Brain microvascular endothelial cell (primary cell): ENCODE results near the gene SCN3A.

ENCODE experiments used
- DNase-seq: peaks from one replicate; pipeline ENCODE4 v3.0.0-alpha.2; 2020
- H3K27ac ChIP-seq: fragments of 250-450 bp; sonication (Bioruptor Pico); 2 replicates; pipeline ENCODE4 v1.5.1; 2020; ENCODE audit warnings: mild to moderate bottlenecking, moderate library complexity
- H3K27me3 ChIP-seq: fragments of 250-450 bp; sonication (Bioruptor Pico); replicated peaks from 2 replicates; pipeline ENCODE4 v1.5.1; 2020; ENCODE audit warnings: mild to moderate bottlenecking
- H3K36me3 ChIP-seq: fragments of 250-450 bp; sonication (Bioruptor Pico); replicated peaks from 2 replicates; pipeline ENCODE4 v1.5.1; 2020; ENCODE audit warnings: mild to moderate bottlenecking
- H3K4me3 ChIP-seq: 2 replicates; pipeline ENCODE4 v1.5.1; 2011; ENCODE audit warnings: low read depth, mild to moderate bottlenecking, control low read depth, low read length, moderate library complexity
- CTCF ChIP-seq: IDR thresholded peaks from 2 replicates; pipeline ENCODE4 v1.5.1; 2011; ENCODE audit warnings: low read depth, mild to moderate bottlenecking, moderate library complexity, low read length, control low read depth, inconsistent platforms; ENCODE audit errors: missing control alignments
- in situ Hi-C: cut with HindIII; loops from 2 replicates; pipeline ENCODE4 v1.10.0; 2017; ENCODE audit warnings: low sequenced_read_pairs, low pct_ligation_motif_present

The SCN3A gene

GRCh38 chr2:165191096-165191728 lies 12.6 kb downstream of the SCN3A start:
- DNase-seq, result no peak
- H3K4me3 ChIP-seq, result no peak overlapping the region
- in situ Hi-C loops, result no loop called here
- H3K27ac ChIP-seq, result no peak overlapping the region
- no peaks in the 10 kb centered on the region for H3K27me3 ChIP-seq
- TF ChIP-seq CTCF, result no peak
- no peaks in the 10 kb centered on the region for H3K36me3 ChIP-seq

GRCh38 chr2:165185633-165186032 lies 18.2 kb downstream of the SCN3A start:
- in situ Hi-C loops, result no loop called here
- no peaks in the 10 kb centered on the region for H3K36me3 ChIP-seq
- no peak overlapping the region for H3K27ac ChIP-seq
- no peak for TF ChIP-seq CTCF
- DNase-seq, result no peak
- no peaks in the 10 kb centered on the region for H3K27me3 ChIP-seq
- no peak overlapping the region for H3K4me3 ChIP-seq

- TF ChIP-seq CTCF, result no peak
- no peak overlapping the region for H3K4me3 ChIP-seq
- no peaks in the 10 kb centered on the region for H3K36me3 ChIP-seq
- in situ Hi-C loops, result no loop called here
- H3K27me3 ChIP-seq, result no peaks in the 10 kb centered on the region
- no peak for DNase-seq
- no peak overlapping the region for H3K27ac ChIP-seq
Observed at GRCh38 chr2:165182029-165182428, 21.8 kb downstream of the SCN3A start.

GRCh38 chr2:165176780-165177179 lies 27.1 kb downstream of the SCN3A start:
- no peak for TF ChIP-seq CTCF
- H3K36me3 ChIP-seq, result no peaks in the 10 kb centered on the region
- in situ Hi-C loops, result no loop called here
- no peak for DNase-seq
- no peak overlapping the region for H3K4me3 ChIP-seq
- H3K27me3 ChIP-seq, result no peaks in the 10 kb centered on the region
- no peak overlapping the region for H3K27ac ChIP-seq

- no peaks in the 10 kb centered on the region for H3K36me3 ChIP-seq
- no peak for TF ChIP-seq CTCF
- in situ Hi-C loops, result no loop called here
- no peak overlapping the region for H3K27ac ChIP-seq
- no peak for DNase-seq
- H3K27me3 ChIP-seq, result no peaks in the 10 kb centered on the region
- no peak overlapping the region for H3K4me3 ChIP-seq
Observed at GRCh38 chr2:165173215-165173614, 30.6 kb downstream of the SCN3A start.

- Histone ChIP-seq H3K27ac (peak overlapping the region; percentile 42), H3K27me3 (no peaks in the 10 kb centered on the region), H3K4me3 (no peak overlapping the region), H3K36me3 (no peaks in the 10 kb centered on the region)
- peak; percentile 74 for DNase-seq
- no peak for TF ChIP-seq CTCF
- in situ Hi-C loops, result no loop called here
Observed at GRCh38 chr2:165164201-165164600, 39.6 kb downstream of the SCN3A start.
